Measurements from ENCODE around the gene ERFE.

Gene ERFE

GRCh38 chr2:238157506-238158017, 1.2 kb upstream of the ERFE start:
- no peak for DNase-seq

- no peak for DNase-seq
Measured at GRCh38 chr2:238158018-238158508, 707 bp upstream of the ERFE start.

GRCh38 chr2:238159071-238159539, 335 bp downstream of the ERFE start:
- no peak for DNase-seq

GRCh38 chr2:238159661-238160205, 963 bp downstream of the ERFE start:
- no peak for DNase-seq

- no peak for DNase-seq
Measured at GRCh38 chr2:238160206-238161129, 1.7 kb downstream of the ERFE start.

GRCh38 chr2:238161291-238162051, 2.7 kb downstream of the ERFE start:
- no peak for DNase-seq

GRCh38 chr2:238162251-238162845, 3.6 kb downstream of the ERFE start:
- no peak for DNase-seq

- no peak for DNase-seq
Measured at GRCh38 chr2:238162846-238163441, 4.2 kb downstream of the ERFE start.

GRCh38 chr2:238163481-238164198, 4.9 kb downstream of the ERFE start:
- no peak for DNase-seq

- no peak for DNase-seq
Measured at GRCh38 chr2:238164906-238165287, 6.1 kb downstream of the ERFE start.

GRCh38 chr2:238165288-238165921, 6.6 kb downstream of the ERFE start:
- DNase-seq, result no peak

GRCh38 chr2:238166391-238167343, 7.9 kb downstream of the ERFE start:
- DNase-seq, result no peak

- DNase-seq, result no peak
Measured at GRCh38 chr2:238167344-238167715, 8.6 kb downstream of the ERFE start.

- no peak for DNase-seq
Measured at GRCh38 chr2:238167761-238168160, 9.0 kb downstream of the ERFE start.

GRCh38 chr2:238168196-238169047, 9.7 kb downstream of the ERFE start:
- no peak for DNase-seq

GRCh38 chr2:238169048-238169707, 10.4 kb downstream of the ERFE start:
- DNase-seq, result no peak

- DNase-seq, result no peak
Measured at GRCh38 chr2:238169708-238170251, 11.0 kb downstream of the ERFE start.
